Measurements from ENCODE around the gene TCP11L2. TPM values are rescaled to one million over a fixed set of nuclear protein-coding genes. Genes with fewer than 3 reads are reported as not detected.

The TCP11L2 gene
- total RNA-seq, 6 experiments from 2014 or later, result 13.4 to 21.9 (median 15.6) TPM

DNA sequence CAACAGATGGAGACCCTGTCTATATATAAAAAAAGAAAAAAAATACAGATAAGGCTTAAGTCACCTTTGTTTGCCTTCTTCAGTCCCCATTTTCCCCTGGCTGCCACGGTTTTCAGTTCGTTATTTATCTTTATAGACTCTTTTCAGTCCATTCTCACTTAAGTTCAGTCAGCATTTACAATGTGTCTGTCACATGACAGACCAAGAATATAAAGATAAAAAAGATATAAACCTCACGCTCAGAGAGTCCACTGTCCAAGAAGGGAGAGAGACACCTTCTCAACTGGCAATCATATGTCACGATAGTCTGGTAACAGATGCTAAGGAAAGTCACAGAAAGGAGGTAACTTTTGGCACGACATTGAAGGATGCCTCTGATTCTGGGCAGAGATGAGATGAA is 41.6 kb downstream of the TCP11L2 start:
- peak overlapping the region; percentile 18; the same call in 1 of the 2 replicates for H3K27ac Mint-ChIP-seq
- H3K4me1 Mint-ChIP-seq (ENCODE audit: low read depth), result peaks cover 34% of the 10 kb centered on the region

GRCh38 chr12:106345746-106346145 is 43.2 kb downstream of the TCP11L2 start:
- no peak overlapping the region for H3K4me3 Mint-ChIP-seq
- peaks cover 5% of the 10 kb centered on the region for H3K36me3 Mint-ChIP-seq (ENCODE audit: low read depth)
- H3K4me1 Mint-ChIP-seq (ENCODE audit: low read depth), result peaks cover 28% of the 10 kb centered on the region
- no peak overlapping the region for H3K27ac Mint-ChIP-seq
- H3K9me3 Mint-ChIP-seq, result no peaks in the 10 kb centered on the region; the same call in 1 of the 2 replicates
- peak; percentile 48 for DNase-seq
- TF ChIP-seq, protein P1, sequence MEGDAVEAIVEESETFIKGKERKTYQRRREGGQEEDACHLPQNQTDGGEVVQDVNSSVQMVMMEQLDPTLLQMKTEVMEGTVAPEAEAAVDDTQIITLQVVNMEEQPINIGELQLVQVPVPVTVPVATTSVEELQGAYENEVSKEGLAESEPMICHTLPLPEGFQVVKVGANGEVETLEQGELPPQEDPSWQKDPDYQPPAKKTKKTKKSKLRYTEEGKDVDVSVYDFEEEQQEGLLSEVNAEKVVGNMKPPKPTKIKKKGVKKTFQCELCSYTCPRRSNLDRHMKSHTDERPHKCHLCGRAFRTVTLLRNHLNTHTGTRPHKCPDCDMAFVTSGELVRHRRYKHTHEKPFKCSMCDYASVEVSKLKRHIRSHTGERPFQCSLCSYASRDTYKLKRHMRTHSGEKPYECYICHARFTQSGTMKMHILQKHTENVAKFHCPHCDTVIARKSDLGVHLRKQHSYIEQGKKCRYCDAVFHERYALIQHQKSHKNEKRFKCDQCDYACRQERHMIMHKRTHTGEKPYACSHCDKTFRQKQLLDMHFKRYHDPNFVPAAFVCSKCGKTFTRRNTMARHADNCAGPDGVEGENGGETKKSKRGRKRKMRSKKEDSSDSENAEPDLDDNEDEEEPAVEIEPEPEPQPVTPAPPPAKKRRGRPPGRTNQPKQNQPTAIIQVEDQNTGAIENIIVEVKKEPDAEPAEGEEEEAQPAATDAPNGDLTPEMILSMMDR (IDR thresholded peaks at IDR 0.05), result peak; percentile 58
- H3K27me3 Mint-ChIP-seq (ENCODE audit: insufficient read depth), result peaks cover 2% of the 10 kb centered on the region; the same call in 1 of the 2 replicates

More for the DNA sequence above, 41.6 kb downstream of the TCP11L2 start:
- Mint-ChIP-seq H3K9me3 (no peaks in the 10 kb centered on the region; the same call in 1 of the 2 replicates), H3K36me3 (ENCODE audit: low read depth) (peaks cover 5% of the 10 kb centered on the region), H3K27me3 (ENCODE audit: insufficient read depth) (no peaks in the 10 kb centered on the region), H3K4me3 (no peak overlapping the region)
- TF ChIP-seq, protein P1 (IDR thresholded peaks at IDR 0.05), result no peak
- no peak for DNase-seq

GRCh38 chr12:106348411-106348810 is 45.9 kb downstream of the TCP11L2 start:
- no peak overlapping the region for H3K27ac Mint-ChIP-seq
- TF ChIP-seq, protein P1 (IDR thresholded peaks at IDR 0.05), result no peak
- H3K4me3 Mint-ChIP-seq, result no peak overlapping the region
- H3K4me1 Mint-ChIP-seq (ENCODE audit: low read depth), result peaks cover 1% of the 10 kb centered on the region
- H3K36me3 Mint-ChIP-seq (ENCODE audit: low read depth), result peaks cover 5% of the 10 kb centered on the region
- no peak for DNase-seq
- no peaks in the 10 kb centered on the region; the same call in 1 of the 2 replicates for H3K9me3 Mint-ChIP-seq
- peaks cover 6% of the 10 kb centered on the region; the same call in 1 of the 2 replicates for H3K27me3 Mint-ChIP-seq (ENCODE audit: insufficient read depth)

GRCh38 chr12:106353175-106353574 is 50.6 kb downstream of the TCP11L2 start:
- Mint-ChIP-seq H3K27me3 (ENCODE audit: insufficient read depth) (peaks cover 6% of the 10 kb centered on the region), H3K4me1 (ENCODE audit: low read depth) (peaks cover 9% of the 10 kb centered on the region), H3K36me3 (ENCODE audit: low read depth) (no peaks in the 10 kb centered on the region), H3K9me3 (no peaks in the 10 kb centered on the region), H3K27ac (no peak overlapping the region), H3K4me3 (no peak overlapping the region)
- DNase-seq, result no peak
- TF ChIP-seq, protein P1 (IDR thresholded peaks at IDR 0.05), result no peak

DNA sequence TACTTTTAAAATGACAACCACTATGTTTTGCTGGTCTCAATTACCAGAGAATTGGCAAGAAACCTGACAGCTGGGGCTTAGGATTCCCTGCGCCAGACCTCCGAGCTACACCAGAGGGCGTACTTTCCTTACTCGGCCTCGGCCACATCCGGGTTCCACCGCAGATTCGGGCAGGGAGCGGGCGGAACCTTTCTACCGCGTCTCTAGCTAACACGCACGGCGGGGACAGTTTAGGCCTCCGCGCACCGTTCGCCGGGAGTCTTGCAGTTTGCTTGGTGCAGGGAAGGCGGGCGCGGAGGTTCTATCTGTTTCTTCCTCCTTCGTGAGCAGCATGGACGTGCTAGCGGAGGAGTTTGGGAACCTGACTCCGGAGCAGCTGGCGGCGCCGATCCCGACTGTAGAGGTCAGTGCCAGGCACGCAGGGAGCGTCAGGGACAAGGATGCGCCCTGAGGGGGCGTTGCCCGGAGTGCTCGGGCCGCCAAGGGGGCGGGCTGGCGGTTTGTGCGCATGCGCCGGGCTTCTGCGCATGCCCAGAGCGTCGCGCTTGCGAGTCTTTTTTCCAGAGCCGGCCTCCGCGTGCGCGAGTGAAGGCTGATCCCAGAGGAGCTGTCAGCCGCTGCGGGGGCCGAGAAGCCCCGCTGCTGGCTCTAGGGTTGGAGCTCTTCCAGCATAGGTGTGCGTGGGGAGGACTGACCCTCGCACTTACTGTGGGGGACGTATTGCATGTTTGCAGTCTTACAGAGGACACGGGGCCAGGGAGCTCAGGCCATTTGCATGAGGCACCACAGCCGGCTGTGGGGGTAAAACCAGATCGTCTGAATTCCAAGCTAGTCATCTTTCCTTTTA is 55.2 kb downstream of the TCP11L2 start, which contains the start of gene POLR3B:
Gene POLR3B, plus strand, starts transcription at position 200 of the 847 bp plus-strand sequence. Its CDS starts 132 bp downstream, at position 332.
- Mint-ChIP-seq H3K9me3 (no peaks in the 10 kb centered on the region), H3K4me3 (peak within 1 kb of the TSS; percentile 93), H3K27ac (peak within 1 kb of the TSS; percentile 96), H3K4me1 (ENCODE audit: low read depth) (peaks cover 17% of the 10 kb centered on the region), H3K36me3 (ENCODE audit: low read depth) (peaks cover 6% of the 10 kb centered on the region; the same call in 1 of the 2 replicates), H3K27me3 (ENCODE audit: insufficient read depth) (no peaks in the 10 kb centered on the region; the same call in 1 of the 2 replicates)
- TF ChIP-seq, protein P1 (IDR thresholded peaks at IDR 0.05), result peak; percentile 91
- peak; percentile 95 for DNase-seq
